Mesothelial cell of epicardium (in vitro differentiated cells): ENCODE results near the gene B3GALT6. TPM values are rescaled to one million over a fixed set of nuclear protein-coding genes. Genes with fewer than 3 reads are reported as not detected.

ENCODE experiments used
- DNase-seq, 2 experiments: peaks; one replicate each; pipeline ENCODE4 v3.0.0; 2021; ENCODE audit warnings: low spot score in 2 of 2; ENCODE audit not compliant: unreplicated experiment in 2 of 2
- H3K27ac Mint-ChIP-seq: 2 replicates; pipeline ENCODE4 v1.8.0; 2021; ENCODE audit warnings: mixed read lengths
- H3K27me3 Mint-ChIP-seq: 2 replicates; pipeline ENCODE4 v1.8.0; 2021; ENCODE audit warnings: low read depth, mixed read lengths
- H3K36me3 Mint-ChIP-seq: 2 replicates; pipeline ENCODE4 v1.8.0; 2021; ENCODE audit warnings: mixed read lengths
- H3K4me1 Mint-ChIP-seq: 2 replicates; pipeline ENCODE4 v1.8.0; 2021; ENCODE audit warnings: mixed read lengths
- H3K4me3 Mint-ChIP-seq: 2 replicates; pipeline ENCODE4 v1.8.0; 2021; ENCODE audit warnings: mild to moderate bottlenecking, moderate library complexity, mixed read lengths
- H3K9me3 Mint-ChIP-seq: 2 replicates; pipeline ENCODE4 v1.8.0; 2021; ENCODE audit warnings: mixed read lengths
- CTCF ChIP-seq: fragments of 200-600 bp; sonication (generic); IDR thresholded peaks from one replicate; pipeline ENCODE4 v1.5.0; 2021; ENCODE audit warnings: antibody characterized with exemption; ENCODE audit not compliant: unreplicated experiment
- total RNA-seq: library from RNA; stranded (reverse); gene quantifications from 3 replicates; pipeline ENCODE4 v1.2.1, GENCODE V29; 2021

The B3GALT6 gene
- total RNA-seq, 1 donor from 2014 or later, result 34.1 TPM

- H3K9me3 Mint-ChIP-seq, result peaks cover 1% of the 10 kb centered on the region
- TF ChIP-seq CTCF, result no peak
- H3K36me3 Mint-ChIP-seq, result no peaks in the 10 kb centered on the region
- no peak overlapping the region for H3K27ac Mint-ChIP-seq
- peak overlapping the region; percentile 43 for H3K4me3 Mint-ChIP-seq
- peaks cover 4% of the 10 kb centered on the region for H3K4me1 Mint-ChIP-seq
- DNase-seq, result peak in 1 of 2 experiments; percentile 19
- peaks cover 7% of the 10 kb centered on the region for H3K27me3 Mint-ChIP-seq
These were observed 31.8 kb upstream of the B3GALT6 start for GRCh38 chr1:1199961-1200875.

- DNase-seq, result peak; percentile 61 to 76
- H3K27ac Mint-ChIP-seq, result no peak overlapping the region
- H3K4me3 Mint-ChIP-seq, result peak overlapping the region; percentile 43
- H3K9me3 Mint-ChIP-seq, result no peaks in the 10 kb centered on the region
- TF ChIP-seq CTCF, result no peak
- H3K4me1 Mint-ChIP-seq, result peaks cover 4% of the 10 kb centered on the region
- H3K36me3 Mint-ChIP-seq, result no peaks in the 10 kb centered on the region
- H3K27me3 Mint-ChIP-seq, result peaks cover 12% of the 10 kb centered on the region
These were observed 30.9 kb upstream of the B3GALT6 start for GRCh38 chr1:1200876-1201810.

GRCh38 chr1:1202831-1203560 is 29.0 kb upstream of the B3GALT6 start:
- peak overlapping the region; percentile 24 for H3K4me3 Mint-ChIP-seq
- peaks cover 28% of the 10 kb centered on the region for H3K27me3 Mint-ChIP-seq
- H3K27ac Mint-ChIP-seq, result no peak overlapping the region
- H3K36me3 Mint-ChIP-seq, result no peaks in the 10 kb centered on the region
- peaks cover 4% of the 10 kb centered on the region for H3K4me1 Mint-ChIP-seq
- no peak for TF ChIP-seq CTCF
- no peaks in the 10 kb centered on the region for H3K9me3 Mint-ChIP-seq
- peak in 1 of 2 experiments; percentile 21 for DNase-seq

GRCh38 chr1:1203561-1204424 is 28.2 kb upstream of the B3GALT6 start:
- TF ChIP-seq CTCF, result no peak
- no peak overlapping the region for H3K27ac Mint-ChIP-seq
- peaks cover 6% of the 10 kb centered on the region for H3K4me1 Mint-ChIP-seq
- H3K36me3 Mint-ChIP-seq, result no peaks in the 10 kb centered on the region
- no peaks in the 10 kb centered on the region for H3K9me3 Mint-ChIP-seq
- H3K4me3 Mint-ChIP-seq, result no peak overlapping the region
- H3K27me3 Mint-ChIP-seq, result peaks cover 30% of the 10 kb centered on the region
- peak in 1 of 2 experiments; percentile 20 for DNase-seq
